Activated B cell treated with CpG ODN at 0.5 μM for 24 hours (primary cell): Measurements from ENCODE around the gene CYLC2. TPM values are rescaled to one million over a fixed set of nuclear protein-coding genes. Genes with fewer than 3 reads are reported as not detected.

ENCODE experiments used
- ATAC-seq: fragments of 200-7000 bp; cut with Tn5 transposase; one replicate; pipeline ENCODE4 v1.10.0; 2021; ENCODE audit warnings: low read depth, mild to moderate bottlenecking, moderate library complexity
- CTCF ChIA-PET: fragments of 350-600 bp; sonication (Branson Sonifier 250); formaldehyde crosslinking; loops from one replicate; lab custom pipeline; 2021; ENCODE audit warnings: antibody characterized with exemption; lab: Charles Lee
- POLR2A ChIA-PET: fragments of 350-600 bp; sonication (Branson Sonifier 250); formaldehyde crosslinking; loops from one replicate; lab custom pipeline; 2021; ENCODE audit warnings: antibody characterized with exemption; lab: Charles Lee
- DNase-seq: peaks from one replicate; pipeline ENCODE4 v3.0.0; 2022
- H3K27ac Mint-ChIP-seq: one replicate; pipeline ENCODE4 v1.8.0; 2020; ENCODE audit warnings: mixed read lengths
- H3K27me3 Mint-ChIP-seq: one replicate; pipeline ENCODE4 v1.8.0; 2021; ENCODE audit warnings: mixed read lengths
- H3K36me3 Mint-ChIP-seq: one replicate; pipeline ENCODE4 v1.8.0; 2021; ENCODE audit warnings: low read depth, mixed read lengths
- H3K4me1 Mint-ChIP-seq: one replicate; pipeline ENCODE4 v1.8.0; 2021; ENCODE audit warnings: mixed read lengths
- H3K4me3 Mint-ChIP-seq: one replicate; pipeline ENCODE4 v1.8.0; 2020; ENCODE audit warnings: mild to moderate bottlenecking, mixed read lengths
- H3K9me3 Mint-ChIP-seq: one replicate; pipeline ENCODE4 v1.8.0; 2020; ENCODE audit warnings: mixed read lengths
- intact Hi-C: fragments of 100-400 bp; cut with micrococcal nuclease; formaldehyde crosslinking; loops from one replicate; pipeline ENCODE4 v1.15.1; 2024
- total RNA-seq: library from RNA; stranded (reverse); gene quantifications from 2 replicates; pipeline ENCODE4 v1.2.3, GENCODE V29; 2022
- TF ChIP-seq, protein P1 (sequence below): fragments of 200-600 bp; IDR thresholded peaks from one replicate; pipeline ENCODE4 v1.8.0; 2022; ENCODE audit warnings: antibody characterized with exemption, mild to moderate bottlenecking

The CYLC2 gene
- total RNA-seq, 1 donor from 2014 or later: not detected

DNA sequence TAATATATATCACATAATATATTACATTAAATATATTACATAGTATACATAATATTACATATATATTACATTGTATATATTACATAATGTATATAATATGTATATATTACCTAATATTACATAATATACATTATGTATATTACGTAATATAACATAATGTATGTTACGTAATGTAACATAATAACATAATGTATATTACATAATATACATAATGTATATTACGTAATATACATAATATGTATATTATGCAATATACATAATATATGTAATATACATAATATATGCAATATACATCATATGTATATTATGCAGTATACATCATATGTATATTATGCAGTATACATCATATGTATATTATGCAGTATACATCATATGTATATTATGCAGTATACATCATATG, 19.1 kb downstream of the CYLC2 start:
- TF ChIP-seq, protein P1, sequence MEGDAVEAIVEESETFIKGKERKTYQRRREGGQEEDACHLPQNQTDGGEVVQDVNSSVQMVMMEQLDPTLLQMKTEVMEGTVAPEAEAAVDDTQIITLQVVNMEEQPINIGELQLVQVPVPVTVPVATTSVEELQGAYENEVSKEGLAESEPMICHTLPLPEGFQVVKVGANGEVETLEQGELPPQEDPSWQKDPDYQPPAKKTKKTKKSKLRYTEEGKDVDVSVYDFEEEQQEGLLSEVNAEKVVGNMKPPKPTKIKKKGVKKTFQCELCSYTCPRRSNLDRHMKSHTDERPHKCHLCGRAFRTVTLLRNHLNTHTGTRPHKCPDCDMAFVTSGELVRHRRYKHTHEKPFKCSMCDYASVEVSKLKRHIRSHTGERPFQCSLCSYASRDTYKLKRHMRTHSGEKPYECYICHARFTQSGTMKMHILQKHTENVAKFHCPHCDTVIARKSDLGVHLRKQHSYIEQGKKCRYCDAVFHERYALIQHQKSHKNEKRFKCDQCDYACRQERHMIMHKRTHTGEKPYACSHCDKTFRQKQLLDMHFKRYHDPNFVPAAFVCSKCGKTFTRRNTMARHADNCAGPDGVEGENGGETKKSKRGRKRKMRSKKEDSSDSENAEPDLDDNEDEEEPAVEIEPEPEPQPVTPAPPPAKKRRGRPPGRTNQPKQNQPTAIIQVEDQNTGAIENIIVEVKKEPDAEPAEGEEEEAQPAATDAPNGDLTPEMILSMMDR: no peak
- CTCF ChIA-PET: no interaction called here
- no peaks in the 10 kb centered on the region for H3K36me3 Mint-ChIP-seq
- no peaks in the 10 kb centered on the region for H3K4me1 Mint-ChIP-seq
- POLR2A ChIA-PET: no interaction called here
- H3K27me3 Mint-ChIP-seq: no peaks in the 10 kb centered on the region
- H3K27ac Mint-ChIP-seq: no peak overlapping the region
- DNase-seq (no peak), ATAC-seq (no peak)
- intact Hi-C loops: loop anchor here (10.0 kb wide), 1 partner anchor 59 kb away; no protein-coding TSS in a partner anchor
- H3K4me3 Mint-ChIP-seq: no peak overlapping the region
- no peaks in the 10 kb centered on the region for H3K9me3 Mint-ChIP-seq

GRCh38 chr9:103025796-103026195, 30.7 kb downstream of the CYLC2 start:
- no peak for DNase-seq
- intact Hi-C loops: no loop called here
- Mint-ChIP-seq H3K9me3 (peaks cover 4% of the 10 kb centered on the region), H3K36me3 (no peaks in the 10 kb centered on the region), H3K4me1 (no peaks in the 10 kb centered on the region), H3K4me3 (no peak overlapping the region), H3K27ac (no peak overlapping the region), H3K27me3 (no peaks in the 10 kb centered on the region)
- ChIA-PET POLR2A (no interaction called here), CTCF (no interaction called here)
- TF ChIP-seq, protein P1: no peak
- ATAC-seq: no peak

- POLR2A ChIA-PET: no interaction called here
- ATAC-seq: no peak
Measured at GRCh38 chr9:103037508-103038477, 42.7 kb downstream of the CYLC2 start.

GRCh38 chr9:103041961-103042360, 46.8 kb downstream of the CYLC2 start:
- no peaks in the 10 kb centered on the region for H3K27me3 Mint-ChIP-seq
- H3K9me3 Mint-ChIP-seq: peaks cover 7% of the 10 kb centered on the region
- TF ChIP-seq, protein P1: no peak
- H3K27ac Mint-ChIP-seq: no peak overlapping the region
- ChIA-PET CTCF (no interaction called here), POLR2A (no interaction called here)
- DNase-seq: no peak
- H3K4me1 Mint-ChIP-seq: no peaks in the 10 kb centered on the region
- no peak for ATAC-seq
- H3K4me3 Mint-ChIP-seq: no peak overlapping the region
- no peaks in the 10 kb centered on the region for H3K36me3 Mint-ChIP-seq
- intact Hi-C loops: no loop called here

More at GRCh38 chr9:103037508-103038477, 42.7 kb downstream of the CYLC2 start:
- no peak for DNase-seq
- Mint-ChIP-seq H3K27me3 (no peaks in the 10 kb centered on the region), H3K9me3 (peaks cover 2% of the 10 kb centered on the region), H3K27ac (no peak overlapping the region), H3K4me3 (no peak overlapping the region), H3K36me3 (no peaks in the 10 kb centered on the region), H3K4me1 (no peaks in the 10 kb centered on the region)
- intact Hi-C loops: no loop called here
- TF ChIP-seq, protein P1: no peak
- CTCF ChIA-PET: no interaction called here
